Measurements from ENCODE around the gene CD59. TPM values are rescaled to one million over a fixed set of nuclear protein-coding genes. Genes with fewer than 3 reads are reported as not detected.
"Not testable (repeated sequence)": the region's sequence is repeated elsewhere in the genome, so short reads cannot be mapped to it uniquely, and the experiment has no call there.

CD59 gene
- total RNA-seq, 2 experiments from 2014 or later = 33.7 to 35.1 TPM

- POLR2A ChIA-PET = no interaction called here
- no peaks in the 10 kb centered on the region for H3K9me3 Mint-ChIP-seq (ENCODE audit: insufficient read depth)
- no peak overlapping the region for H3K27ac Mint-ChIP-seq
- CTCF ChIA-PET = interaction anchor here (0.6 to 4.1 kb wide), 25 partner anchors 9 to 397 kb away, joined by 3 to 58 read pairs (median 6); no protein-coding TSS in a partner anchor
- H3K36me3 Mint-ChIP-seq (ENCODE audit: low read depth) = peaks cover 10% of the 10 kb centered on the region
- ATAC-seq = no peak
- peaks cover 8% of the 10 kb centered on the region for H3K27me3 Mint-ChIP-seq (ENCODE audit: low read depth)
- no peak overlapping the region for H3K4me3 Mint-ChIP-seq
- H3K4me1 Mint-ChIP-seq (ENCODE audit: low read depth) = no peaks in the 10 kb centered on the region
- no peak for DNase-seq
These were observed 5.6 kb upstream of the CD59 start for GRCh38 chr11:33741806-33742205.

GRCh38 chr11:33737362-33737821 lies 1.2 kb upstream of the CD59 start:
- peaks cover 18% of the 10 kb centered on the region for H3K4me1 Mint-ChIP-seq (ENCODE audit: low read depth)
- no peak for DNase-seq
- peaks cover 6% of the 10 kb centered on the region for H3K36me3 Mint-ChIP-seq (ENCODE audit: low read depth)
- POLR2A ChIA-PET = interaction anchor here (1.5 kb wide), 1 partner anchor 13 kb away, joined by 3 read pairs; no protein-coding TSS in a partner anchor
- H3K27ac Mint-ChIP-seq = no peak overlapping the region
- H3K27me3 Mint-ChIP-seq (ENCODE audit: low read depth) = peaks cover 8% of the 10 kb centered on the region
- no peak for ATAC-seq
- CTCF ChIA-PET = interaction anchor here (1.3 to 3.7 kb wide), 2 partner anchors 21 to 375 kb away, joined by 3 to 27 read pairs; no protein-coding TSS in a partner anchor
- no peaks in the 10 kb centered on the region for H3K9me3 Mint-ChIP-seq (ENCODE audit: insufficient read depth)
- H3K4me3 Mint-ChIP-seq = no peak overlapping the region

GRCh38 chr11:33735271-33736147 lies 714 bp downstream of the CD59 start:
- Mint-ChIP-seq H3K4me3 (peak overlapping the region; percentile 81), H3K4me1 (ENCODE audit: low read depth) (peaks cover 24% of the 10 kb centered on the region), H3K27me3 (ENCODE audit: low read depth) (peaks cover 8% of the 10 kb centered on the region), H3K36me3 (ENCODE audit: low read depth) (peaks cover 5% of the 10 kb centered on the region), H3K9me3 (ENCODE audit: insufficient read depth) (no peaks in the 10 kb centered on the region), H3K27ac (peak overlapping the region; percentile 75)
- ChIA-PET CTCF (interaction anchor here (0.9 to 3.7 kb wide), 3 partner anchors 19 to 35 kb away, joined by 3 to 27 read pairs (median 4); partner anchors contain the start of gene C11orf91), POLR2A (interaction anchor here (0.6 to 1.7 kb wide), 7 partner anchors 11 to 695 kb away, joined by 3 to 6 read pairs (median 4); partner anchors contain the start of gene C11orf91)
- DNase-seq (peak; percentile 60), ATAC-seq (peak; percentile 52)

- peak overlapping the region; percentile 81 for H3K4me3 Mint-ChIP-seq
- DNase-seq = no peak
- peaks cover 8% of the 10 kb centered on the region for H3K27me3 Mint-ChIP-seq (ENCODE audit: low read depth)
- H3K27ac Mint-ChIP-seq = peak overlapping the region; percentile 75
- CTCF ChIA-PET = interaction anchor here (1.0 to 1.5 kb wide), 4 partner anchors 8 to 74 kb away, joined by 3 to 4 read pairs (median 4); no protein-coding TSS in a partner anchor
- H3K9me3 Mint-ChIP-seq (ENCODE audit: insufficient read depth) = no peaks in the 10 kb centered on the region
- peaks cover 24% of the 10 kb centered on the region for H3K4me1 Mint-ChIP-seq (ENCODE audit: low read depth)
- POLR2A ChIA-PET = interaction anchor here (1.4 to 1.7 kb wide), 2 partner anchors 10 to 18 kb away, joined by 4 to 6 read pairs; no protein-coding TSS in a partner anchor
- ATAC-seq = no peak
- H3K36me3 Mint-ChIP-seq (ENCODE audit: low read depth) = peaks cover 5% of the 10 kb centered on the region
These were observed 1.6 kb downstream of the CD59 start for GRCh38 chr11:33734441-33735270.

GRCh38 chr11:33733980-33734379 lies 2.2 kb downstream of the CD59 start:
- Mint-ChIP-seq H3K4me1 (ENCODE audit: low read depth) (peaks cover 24% of the 10 kb centered on the region), H3K4me3 (no peak overlapping the region), H3K36me3 (ENCODE audit: low read depth) (peaks cover 7% of the 10 kb centered on the region), H3K9me3 (ENCODE audit: insufficient read depth) (no peaks in the 10 kb centered on the region), H3K27ac (no peak overlapping the region), H3K27me3 (ENCODE audit: low read depth) (peaks cover 8% of the 10 kb centered on the region)
- ChIA-PET CTCF (interaction anchor here (1.1 to 1.5 kb wide), 3 partner anchors 9 to 74 kb away, joined by 3 to 4 read pairs (median 4); no protein-coding TSS in a partner anchor), POLR2A (no interaction called here)
- no peak for DNase-seq
- no peak for ATAC-seq

- H3K36me3 Mint-ChIP-seq (ENCODE audit: low read depth) = peaks cover 9% of the 10 kb centered on the region
- ChIA-PET POLR2A (interaction anchor here (0.6 kb wide), 1 partner anchor 157 kb away, joined by 3 read pairs; no protein-coding TSS in a partner anchor), CTCF (interaction anchor here (1.0 to 1.6 kb wide), 3 partner anchors 11 to 16 kb away, joined by 3 to 6 read pairs (median 6); no protein-coding TSS in a partner anchor)
- no peaks in the 10 kb centered on the region for H3K9me3 Mint-ChIP-seq (ENCODE audit: insufficient read depth)
- H3K27ac Mint-ChIP-seq = no peak overlapping the region
- DNase-seq (no peak), ATAC-seq (no peak)
- H3K27me3 Mint-ChIP-seq (ENCODE audit: low read depth) = no peaks in the 10 kb centered on the region
- peaks cover 24% of the 10 kb centered on the region for H3K4me1 Mint-ChIP-seq (ENCODE audit: low read depth)
- H3K4me3 Mint-ChIP-seq = no peak overlapping the region
These were observed 4.3 kb downstream of the CD59 start for GRCh38 chr11:33731723-33732531.

- Mint-ChIP-seq H3K27me3 (ENCODE audit: low read depth) (no peaks in the 10 kb centered on the region), H3K9me3 (ENCODE audit: insufficient read depth) (no peaks in the 10 kb centered on the region), H3K4me1 (ENCODE audit: low read depth) (peaks cover 23% of the 10 kb centered on the region), H3K4me3 (no peak overlapping the region), H3K36me3 (ENCODE audit: low read depth) (peaks cover 9% of the 10 kb centered on the region), H3K27ac (no peak overlapping the region)
- ChIA-PET POLR2A (interaction anchor here (0.6 kb wide), 1 partner anchor 173 kb away, joined by 3 read pairs; no protein-coding TSS in a partner anchor), CTCF (no interaction called here)
- DNase-seq = no peak
- no peak for ATAC-seq
These were observed 5.5 kb downstream of the CD59 start for GRCh38 chr11:33730716-33731115.

GRCh38 chr11:33729072-33729664 lies 7.1 kb downstream of the CD59 start:
- DNase-seq; H3K9me3 Mint-ChIP-seq (ENCODE audit: insufficient read depth); H3K27ac Mint-ChIP-seq; H3K36me3 Mint-ChIP-seq (ENCODE audit: low read depth); CTCF ChIA-PET; H3K27me3 Mint-ChIP-seq (ENCODE audit: low read depth); H3K4me3 Mint-ChIP-seq; POLR2A ChIA-PET; ATAC-seq: not testable (repeated sequence)
- H3K4me1 Mint-ChIP-seq (ENCODE audit: low read depth) = peaks cover 18% of the 10 kb centered on the region

GRCh38 chr11:33727539-33727938 lies 8.7 kb downstream of the CD59 start:
- ATAC-seq; POLR2A ChIA-PET; H3K36me3 Mint-ChIP-seq (ENCODE audit: low read depth); H3K4me3 Mint-ChIP-seq; H3K27me3 Mint-ChIP-seq (ENCODE audit: low read depth); DNase-seq; H3K9me3 Mint-ChIP-seq (ENCODE audit: insufficient read depth); H3K27ac Mint-ChIP-seq: not testable (repeated sequence)
- CTCF ChIA-PET = interaction anchor here (2.3 kb wide), 1 partner anchor 15 kb away, joined by 6 read pairs; no protein-coding TSS in a partner anchor
- H3K4me1 Mint-ChIP-seq (ENCODE audit: low read depth) = peaks cover 28% of the 10 kb centered on the region

GRCh38 chr11:33725496-33725895 lies 10.7 kb downstream of the CD59 start:
- no peak overlapping the region for H3K27ac Mint-ChIP-seq
- H3K4me1 Mint-ChIP-seq (ENCODE audit: low read depth) = peaks cover 37% of the 10 kb centered on the region
- CTCF ChIA-PET = interaction anchor here (0.6 to 1.3 kb wide), 3 partner anchors 12 to 22 kb away, joined by 3 to 8 read pairs (median 4); no protein-coding TSS in a partner anchor
- H3K4me3 Mint-ChIP-seq = no peak overlapping the region
- H3K9me3 Mint-ChIP-seq (ENCODE audit: insufficient read depth) = no peaks in the 10 kb centered on the region
- ATAC-seq (no peak), DNase-seq (no peak)
- H3K36me3 Mint-ChIP-seq (ENCODE audit: low read depth) = peaks cover 7% of the 10 kb centered on the region
- no peaks in the 10 kb centered on the region for H3K27me3 Mint-ChIP-seq (ENCODE audit: low read depth)
- POLR2A ChIA-PET = interaction anchor here (0.7 to 1.0 kb wide), 2 partner anchors 10 to 32 kb away, joined by 3 to 4 read pairs; no protein-coding TSS in a partner anchor

Measured in activated CD8-positive, alpha-beta T cell treated with anti-CD3 and anti-CD28 coated beads, Interleukin-2, amount 10 ng/mL, durations not matched to agents 7 days and 5 days (primary cell).